Activated CD8-positive, alpha-beta memory T cell treated with anti-CD3 and anti-CD28 coated beads, Interleukin-2, amount 50 U/mL, for 24 hours (primary cell): Measurements from ENCODE around the gene FAM219A.

Source experiments
- DNase-seq: peaks from one replicate; pipeline ENCODE4 v3.0.0-alpha.2; 2020; ENCODE audit errors: extremely low read depth

Gene FAM219A

DNA sequence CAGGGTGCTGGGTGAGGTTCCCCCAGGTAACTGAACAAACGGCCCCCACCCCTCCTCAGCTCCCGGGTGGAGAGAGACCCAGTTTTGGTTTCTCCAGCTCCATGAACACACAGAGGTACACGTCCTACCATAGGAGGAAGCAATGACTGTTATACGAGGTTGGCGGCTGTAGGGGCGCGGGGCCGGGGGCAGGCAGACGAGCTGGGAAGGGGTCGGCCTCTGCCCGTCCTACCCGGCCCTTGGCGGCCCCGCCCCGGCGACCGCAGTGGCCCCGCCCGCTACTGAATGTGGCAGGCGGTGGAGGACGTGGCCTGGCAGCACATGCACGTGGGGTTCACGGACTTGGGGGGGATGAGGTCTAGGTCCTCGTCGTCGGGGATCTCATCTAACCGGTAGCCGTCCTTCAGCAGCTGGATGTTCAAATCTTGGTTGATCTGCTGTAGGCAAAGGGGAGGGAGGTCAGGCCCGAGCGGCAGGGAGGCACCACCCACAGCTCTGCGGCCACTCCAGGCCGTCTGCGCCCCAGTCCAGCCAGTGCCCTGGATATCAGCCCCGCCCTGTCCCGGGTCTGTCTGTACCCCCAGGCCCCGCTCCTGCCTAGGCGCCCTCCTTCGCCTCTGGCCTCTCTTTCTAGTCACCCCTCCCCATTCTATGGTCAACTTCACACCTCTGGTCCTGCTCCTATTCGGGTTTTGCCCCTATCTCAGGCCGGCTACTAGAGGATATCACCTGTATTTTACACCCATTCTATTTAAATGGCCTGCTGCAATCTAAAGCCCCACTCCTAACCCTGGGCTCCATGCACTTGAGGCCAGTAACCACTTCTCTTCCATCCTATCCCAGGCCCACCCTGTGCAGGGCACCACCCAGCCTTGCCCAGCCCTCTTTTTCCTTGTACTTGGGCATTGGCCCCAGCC is 57.4 kb downstream of the FAM219A start:
- no peak for DNase-seq

DNA sequence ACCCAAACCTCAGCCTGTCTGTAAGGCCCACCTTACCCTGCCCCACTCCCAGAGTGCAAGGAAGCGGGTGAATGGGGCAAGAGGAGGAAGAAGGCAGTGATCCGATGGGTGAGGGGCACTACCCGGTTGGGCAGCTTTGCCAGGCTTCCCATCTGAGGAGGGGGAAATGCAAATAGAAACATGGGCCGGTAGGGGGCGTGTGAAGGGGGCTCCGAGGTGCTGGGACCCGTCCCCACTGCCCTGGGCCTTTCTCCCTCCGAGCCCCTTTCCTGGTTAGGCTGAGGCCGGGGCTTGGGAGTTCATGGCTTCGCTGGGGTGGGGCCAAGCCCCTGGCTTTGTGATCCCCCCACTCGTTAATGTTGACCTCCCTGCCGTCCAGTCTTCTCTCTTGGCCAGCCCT is 58.1 kb downstream of the FAM219A start:
- DNase-seq, result no peak

DNA sequence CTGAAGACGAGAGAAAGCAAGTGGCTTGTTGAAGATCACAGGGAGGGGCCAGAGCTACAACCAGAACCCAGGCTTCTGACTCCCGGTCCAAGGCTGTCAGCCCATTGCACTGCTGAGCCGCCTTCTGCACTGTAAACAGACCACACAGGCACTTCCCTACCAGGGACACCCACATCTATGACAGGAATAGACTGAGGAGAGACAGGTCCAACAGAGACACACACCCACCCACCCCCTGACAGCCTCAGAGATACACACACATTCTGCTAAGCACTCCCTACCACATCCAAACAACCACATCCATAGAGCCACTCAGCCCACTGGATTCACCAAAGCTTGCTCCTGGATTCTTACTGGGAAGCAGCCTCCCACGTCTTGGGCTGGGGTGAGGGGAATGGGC is 58.6 kb downstream of the FAM219A start:
- no peak for DNase-seq

DNA sequence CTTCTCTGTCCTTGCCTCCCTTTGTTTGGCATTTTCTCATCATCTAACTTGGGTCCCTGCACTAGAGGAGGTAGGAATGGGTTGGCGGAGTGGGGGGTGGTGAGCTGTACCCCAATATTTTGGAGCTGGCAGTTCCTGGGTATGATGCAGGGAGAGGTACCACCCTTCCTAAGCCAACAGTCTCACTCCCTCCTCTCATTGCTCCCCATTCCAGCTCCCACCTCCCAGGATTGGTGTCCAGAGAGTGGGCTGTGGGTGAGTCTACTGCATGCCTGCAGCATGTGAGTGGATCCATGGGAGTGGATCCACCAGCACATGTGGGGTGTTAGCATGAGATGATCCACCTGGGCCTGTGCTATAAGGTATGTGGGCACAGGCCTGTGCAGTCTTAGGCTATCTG is 59.5 kb downstream of the FAM219A start:
- DNase-seq, result no peak

DNA sequence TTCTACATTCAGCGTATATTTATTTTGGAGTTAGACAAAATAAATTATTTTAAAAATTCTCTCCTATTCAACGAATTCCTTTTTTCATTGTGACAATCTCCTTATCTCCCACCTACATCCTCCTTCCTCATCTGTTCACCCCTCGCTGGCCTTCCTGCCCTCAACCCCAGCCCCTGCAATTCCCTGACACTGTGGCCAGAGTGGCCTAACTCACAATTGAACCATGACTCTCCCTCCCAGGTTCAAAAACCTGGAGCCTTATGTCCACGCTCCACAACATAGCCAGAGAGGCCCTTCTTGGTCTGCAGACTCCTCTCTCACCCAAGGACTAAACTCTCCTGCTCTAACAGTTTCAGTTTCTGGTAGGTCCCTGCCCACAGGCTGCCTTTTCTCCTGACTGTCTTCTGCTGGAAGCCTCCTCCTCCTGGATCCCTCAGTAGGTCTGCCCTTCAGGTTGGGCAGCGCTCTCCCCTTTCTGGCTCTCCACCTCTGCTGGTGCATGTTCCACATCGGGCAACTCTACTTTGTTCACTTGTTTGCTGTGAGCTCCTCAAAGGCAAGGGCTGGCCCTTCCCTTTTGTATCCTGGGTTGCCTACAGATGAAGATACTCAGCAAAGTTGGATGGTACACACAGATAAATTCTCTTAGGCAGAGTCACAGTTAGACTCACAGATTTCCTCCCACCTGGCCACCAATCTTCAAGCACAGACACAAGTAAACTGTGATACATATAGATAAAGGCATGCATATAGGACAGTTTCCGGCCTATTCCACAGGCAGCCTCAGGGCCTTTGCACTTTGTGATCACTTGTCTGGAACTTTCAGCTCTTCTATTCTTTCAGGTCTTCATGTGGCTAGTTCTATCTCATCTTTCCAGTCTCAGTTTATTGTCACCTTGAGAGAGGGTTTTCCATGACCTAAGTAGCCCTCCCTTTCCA is 61.8 kb downstream of the FAM219A start:
- DNase-seq, result no peak

DNA sequence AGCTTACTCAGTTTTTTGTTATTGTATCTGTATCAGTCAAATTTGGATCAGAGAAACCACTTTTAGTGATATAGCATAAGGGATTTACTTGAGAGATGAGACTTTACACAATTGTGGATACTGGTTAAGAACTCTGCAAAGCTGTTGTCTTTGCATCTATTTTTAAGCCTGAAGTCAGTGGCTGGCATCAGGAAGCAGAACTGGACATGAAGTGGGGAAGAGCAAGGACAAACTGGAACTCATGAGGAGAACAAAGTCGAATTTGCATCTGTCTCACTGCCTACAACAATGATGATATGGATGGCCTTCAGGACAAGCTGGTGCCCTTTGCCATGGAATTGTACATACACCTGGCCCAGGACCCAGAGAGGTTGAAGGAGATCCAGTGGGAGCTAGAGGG is 65.9 kb downstream of the FAM219A start:
- DNase-seq, result no peak

DNA sequence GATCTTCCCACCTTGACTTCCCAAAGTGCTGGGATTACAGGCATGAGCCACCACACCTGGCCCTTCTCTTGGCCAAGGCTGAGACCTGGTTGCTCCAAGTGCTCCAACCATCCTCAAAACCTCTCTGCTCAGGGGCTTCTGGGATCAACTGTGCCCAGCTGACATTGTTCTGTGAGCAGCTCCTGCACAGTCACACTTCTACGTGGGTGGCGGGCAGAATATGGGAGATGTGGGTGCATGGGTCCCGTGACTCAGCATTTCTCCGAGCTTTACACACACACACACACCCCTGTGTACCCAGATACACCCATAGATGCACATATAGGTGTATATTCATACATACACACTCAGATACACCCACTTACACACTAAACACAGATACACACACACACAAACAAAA is 71.1 kb downstream of the FAM219A start:
- DNase-seq, result no peak

DNA sequence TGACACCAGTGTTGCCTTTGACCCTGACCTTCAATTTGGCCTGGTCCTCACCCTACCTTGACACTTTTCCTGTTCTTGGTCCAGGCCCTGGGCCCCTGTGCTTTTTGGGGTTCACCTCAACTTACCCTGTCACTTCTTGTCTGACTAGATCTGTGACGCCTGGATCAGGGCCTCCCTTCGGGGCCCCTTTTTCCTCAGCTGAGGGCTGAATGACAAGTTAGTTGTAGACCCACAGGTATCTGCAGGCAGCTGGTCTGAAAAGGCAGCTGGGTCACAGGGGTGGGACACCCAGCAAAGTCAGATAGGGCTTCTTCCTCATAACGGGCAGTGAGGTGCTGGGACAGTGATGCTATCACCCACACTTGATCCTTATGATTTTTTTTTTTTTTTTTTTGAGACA is 71.7 kb downstream of the FAM219A start:
- no peak for DNase-seq

DNA sequence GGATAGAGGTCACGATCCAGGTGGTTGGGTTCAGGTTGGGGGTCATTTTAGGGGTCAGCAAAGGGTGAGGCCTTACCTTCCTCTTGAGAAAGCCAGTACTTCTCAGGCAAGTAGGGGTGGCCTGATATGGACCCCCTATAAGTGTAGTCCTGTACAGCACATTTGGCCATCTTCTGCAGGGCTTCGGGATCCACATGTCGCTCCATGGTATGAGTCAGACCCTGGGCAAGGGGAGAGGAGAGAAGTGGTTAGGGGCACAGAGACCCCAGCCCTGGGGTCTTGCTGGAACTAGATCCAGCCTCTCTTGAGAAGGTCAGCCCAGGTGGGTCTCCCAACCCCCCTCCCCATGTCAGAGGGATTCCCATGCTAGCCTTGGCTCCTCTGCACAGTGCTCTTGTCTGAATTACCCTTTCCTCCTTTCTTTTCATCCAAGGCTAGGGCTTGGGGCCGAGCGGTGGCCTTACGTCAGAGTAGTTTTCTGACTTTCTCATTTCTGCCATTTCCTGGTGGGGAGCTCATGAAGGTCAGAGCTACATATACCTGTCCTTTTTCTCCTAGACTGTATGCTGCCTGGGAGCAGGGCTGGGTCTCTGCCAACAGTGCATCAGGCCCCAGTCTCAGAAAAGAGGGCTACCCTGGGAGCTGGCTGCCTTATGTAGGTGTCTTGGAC is 72.7 kb downstream of the FAM219A start:
- DNase-seq, result no peak

DNA sequence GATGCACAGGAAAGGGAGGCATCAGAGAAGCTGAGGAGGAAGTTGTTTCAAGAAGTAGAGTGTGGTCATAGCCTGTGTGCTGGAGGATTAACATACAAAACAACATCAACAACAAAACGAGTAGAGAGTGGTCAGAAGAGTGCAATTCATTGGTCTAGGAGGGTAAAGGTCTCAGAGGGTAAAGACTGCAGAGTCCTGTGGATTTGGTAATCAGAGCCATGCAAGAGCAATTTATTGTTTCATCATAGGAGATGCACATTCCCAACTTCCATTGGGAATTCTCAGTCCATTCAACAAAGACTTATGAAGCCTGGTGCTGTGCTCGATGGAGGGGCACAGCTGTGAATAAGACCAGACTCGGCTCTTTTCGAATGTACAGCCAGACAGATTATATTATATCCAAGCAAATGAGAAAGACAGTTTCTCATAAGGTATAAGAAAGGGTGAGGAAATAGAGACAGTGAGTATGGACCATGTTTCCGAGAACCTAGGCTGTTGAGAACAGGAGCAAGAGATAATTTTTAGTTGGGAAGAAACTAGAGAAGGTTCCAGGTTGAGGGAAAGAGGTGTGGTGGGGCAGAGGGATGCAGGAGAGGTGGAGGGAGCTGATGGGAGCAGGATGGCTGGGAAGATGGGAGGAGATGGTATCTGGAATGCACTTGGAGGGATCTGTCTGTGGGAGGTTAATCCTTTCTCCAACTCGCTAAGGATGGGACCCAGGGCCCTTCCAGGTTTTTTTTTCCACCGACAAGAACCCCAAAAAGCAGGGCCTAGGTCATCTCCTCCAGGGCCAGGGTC is 73.8 kb downstream of the FAM219A start:
- DNase-seq, result no peak

DNA sequence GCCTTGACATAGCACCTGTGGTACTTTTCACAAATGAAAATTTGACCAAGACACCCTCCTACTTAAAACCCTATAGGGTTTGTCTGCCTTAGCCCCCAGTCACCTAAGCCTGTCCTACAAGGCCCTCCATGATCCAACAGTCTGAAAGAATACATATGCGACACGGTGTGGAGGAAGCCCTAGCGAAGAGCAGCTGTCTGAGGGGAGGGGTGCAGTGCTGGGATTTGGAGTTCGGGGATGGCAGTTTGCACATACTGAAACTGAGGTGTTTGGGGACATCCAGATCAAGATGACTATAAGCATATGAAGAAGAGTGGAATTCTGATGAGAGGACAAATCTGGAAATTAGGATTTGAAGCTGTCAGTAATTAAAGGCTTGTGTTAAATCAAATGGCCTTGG is 74.5 kb downstream of the FAM219A start:
- DNase-seq, result no peak

DNA sequence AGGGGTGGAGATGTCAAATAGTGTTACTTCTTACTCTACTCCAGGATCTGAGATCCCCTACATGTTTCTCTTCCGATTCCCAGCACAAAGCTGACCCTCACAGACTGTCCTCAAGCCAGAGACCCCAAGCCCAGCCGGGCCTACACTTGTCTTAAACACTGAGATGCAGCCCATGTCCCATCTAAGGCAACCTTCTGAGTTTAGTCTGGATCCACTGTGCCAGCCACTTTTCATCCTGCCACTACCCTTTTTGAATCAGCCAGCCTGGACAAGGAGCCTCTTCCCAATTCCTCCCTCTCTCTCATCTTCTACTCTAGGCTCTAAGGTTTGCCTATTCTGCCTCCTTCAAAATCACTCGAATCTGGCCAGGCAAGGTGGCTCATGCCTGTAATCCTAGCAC is 75.5 kb downstream of the FAM219A start:
- no peak for DNase-seq

DNA sequence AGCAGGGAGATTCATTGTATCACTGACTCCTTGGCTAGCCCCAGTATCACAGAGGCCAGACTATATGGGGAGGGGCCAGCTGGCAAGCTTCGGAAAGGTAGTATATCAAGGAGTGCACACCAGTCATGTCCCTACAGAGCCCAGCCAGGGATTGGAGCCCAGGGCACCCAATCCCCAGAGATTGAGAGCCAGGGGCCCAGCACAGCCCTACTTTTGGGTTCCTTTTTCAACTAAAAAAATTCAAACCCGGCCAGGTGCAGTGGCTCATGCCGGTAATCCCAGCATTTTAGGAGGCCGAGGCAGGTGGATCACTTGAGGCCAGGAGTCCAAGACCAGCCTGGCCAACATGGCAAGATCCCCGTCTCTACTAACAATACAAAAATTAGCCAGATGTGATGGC is 76.3 kb downstream of the FAM219A start:
- no peak for DNase-seq

DNA sequence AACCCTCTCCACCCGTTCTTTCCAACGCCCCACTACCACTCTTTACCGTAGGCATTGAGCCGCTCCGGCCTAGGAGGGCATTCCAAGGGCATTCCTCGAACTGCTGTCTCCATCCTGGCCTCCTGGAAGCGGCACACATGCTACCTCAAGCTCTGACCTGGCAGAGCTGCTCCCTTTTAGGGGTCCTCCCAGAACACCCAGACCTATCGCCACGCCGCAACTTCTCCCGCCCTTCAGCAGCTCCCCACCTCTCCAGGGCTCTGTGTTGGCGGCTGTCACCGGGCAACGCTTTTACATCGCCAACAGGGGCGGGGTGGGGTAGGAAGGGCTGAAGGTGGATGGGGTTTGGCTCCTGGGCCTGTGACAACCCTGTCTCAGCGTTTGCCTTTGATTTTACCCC is 77.0 kb downstream of the FAM219A start:
- DNase-seq, result no peak

DNA sequence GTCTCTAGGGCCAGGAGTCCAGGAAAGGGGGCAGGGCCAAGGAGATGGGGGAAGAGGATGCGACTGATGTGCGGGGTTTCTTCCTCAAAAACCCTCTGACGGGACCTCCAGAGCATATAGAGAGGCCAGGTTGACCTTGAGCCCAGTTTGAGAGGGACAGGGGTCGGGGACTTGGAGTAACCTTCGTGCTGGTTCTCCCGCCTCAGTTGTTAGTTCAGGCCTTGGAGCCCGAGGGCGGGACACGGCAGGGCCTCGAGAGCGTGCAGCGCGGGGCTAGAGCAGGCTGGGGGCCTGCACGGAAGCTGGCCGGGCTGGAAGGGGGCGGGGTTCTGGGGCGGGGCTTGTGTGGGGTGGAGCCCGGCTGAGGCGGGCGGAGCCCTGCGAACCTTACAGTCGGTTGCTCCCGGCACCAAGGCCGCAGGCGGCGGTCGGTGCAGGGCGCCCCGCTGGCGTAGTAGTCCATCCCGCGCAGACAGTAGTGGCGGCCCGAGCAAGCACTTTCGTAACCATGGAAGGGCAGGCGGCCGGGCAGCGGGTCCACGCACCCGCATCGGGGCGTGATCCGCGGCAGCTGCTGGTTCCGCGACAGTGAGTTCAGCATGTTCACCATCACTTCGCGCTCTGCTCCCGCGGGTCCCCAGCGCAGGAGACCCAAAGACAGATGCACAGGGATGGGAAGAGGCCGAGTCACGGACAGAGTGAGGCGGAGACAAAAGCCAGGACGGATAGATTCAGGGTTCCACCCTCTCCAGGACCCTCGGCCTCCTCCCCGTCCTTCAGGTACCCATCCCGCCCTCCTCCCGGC is 77.7 kb downstream of the FAM219A start:
- DNase-seq, result peak; percentile 23

DNA sequence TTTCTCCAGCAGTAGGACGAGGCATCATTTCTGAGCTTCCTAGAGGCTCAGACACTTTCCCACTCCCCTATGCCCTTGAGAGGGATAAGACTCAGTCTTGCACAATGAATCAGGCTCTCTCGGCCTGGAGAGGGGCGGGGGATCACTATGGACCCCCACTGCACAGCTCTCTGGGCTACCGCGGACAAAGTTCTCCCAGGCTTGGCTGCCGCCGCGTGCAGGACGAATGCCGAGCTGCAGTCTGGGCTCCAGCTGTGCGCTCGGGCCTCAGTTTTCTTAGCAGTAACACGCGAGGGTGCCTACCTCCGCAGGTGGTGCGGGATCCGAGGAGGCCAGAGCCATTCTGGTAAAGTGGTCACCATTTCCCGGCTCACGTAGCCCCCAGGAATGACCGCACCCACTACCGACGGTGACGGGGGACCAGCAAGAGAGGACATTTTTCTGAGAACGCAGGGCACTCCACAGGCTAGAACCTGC is 78.3 kb downstream of the FAM219A start:
- DNase-seq, result no peak

DNA sequence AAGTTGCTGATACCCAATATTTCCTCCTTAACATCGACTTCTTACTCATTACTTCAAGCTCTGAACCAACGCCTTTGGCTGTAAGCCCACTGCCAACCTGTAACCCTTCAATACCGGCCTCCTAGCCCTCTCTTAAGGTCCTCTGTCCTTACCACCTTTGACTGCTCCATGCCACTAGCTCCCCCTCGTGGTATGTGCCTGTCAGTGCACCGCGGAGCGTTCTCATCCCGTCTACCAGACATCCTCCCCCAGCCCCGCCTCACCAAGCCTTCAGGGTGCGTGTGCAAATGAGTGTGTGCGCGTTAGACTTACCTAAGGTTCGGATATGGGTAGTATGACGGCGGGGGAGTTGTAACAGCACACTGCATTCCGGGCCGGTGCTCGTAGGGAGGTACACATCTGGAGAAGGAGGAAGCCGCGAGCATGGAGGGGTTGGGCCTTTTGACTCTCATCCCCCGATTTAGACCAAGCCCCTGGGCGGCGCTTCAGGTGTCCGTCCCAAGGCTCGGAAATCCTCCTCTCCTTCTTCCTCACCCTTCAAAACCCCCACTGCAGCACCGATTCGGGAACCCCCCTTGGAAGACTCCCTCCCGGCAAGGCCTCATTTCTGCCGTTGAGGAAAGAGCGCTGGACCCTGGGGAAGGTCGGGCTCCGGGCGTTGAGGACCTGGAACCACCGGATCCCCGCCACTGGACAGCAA is 78.9 kb downstream of the FAM219A start:
- DNase-seq, result peak; percentile 80

DNA sequence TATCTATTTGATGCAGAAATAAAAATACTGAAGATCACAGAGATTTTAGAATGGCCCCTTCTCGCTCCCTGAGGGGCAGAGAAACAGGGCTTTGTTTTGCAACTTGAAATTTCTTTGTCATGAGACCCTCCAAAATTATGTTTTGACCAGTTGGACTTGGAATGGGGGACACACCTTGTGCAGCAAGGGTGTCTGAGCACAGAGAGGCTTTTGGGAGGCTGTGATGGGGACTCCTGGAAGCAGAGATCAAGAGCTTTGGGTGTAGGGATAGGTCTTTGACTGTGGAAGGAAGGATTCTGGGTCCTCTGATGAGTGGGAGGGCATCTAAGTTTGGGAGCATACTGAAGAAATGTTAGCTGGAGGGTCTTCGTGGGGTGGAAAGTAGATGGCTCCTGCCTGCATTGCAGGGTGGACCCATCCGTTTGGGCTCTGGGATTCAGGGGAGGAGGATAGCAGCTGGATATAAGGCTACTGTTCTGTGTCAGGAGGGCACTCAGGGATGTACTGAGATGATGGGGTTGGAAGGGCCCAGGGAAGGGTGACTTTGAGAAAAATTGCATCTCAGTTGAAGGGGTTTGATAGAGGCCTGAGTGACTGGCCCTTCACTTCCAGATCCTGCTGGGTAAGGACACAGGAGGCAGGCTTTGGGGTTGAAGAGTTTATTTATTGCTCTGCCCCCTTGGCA is 79.9 kb downstream of the FAM219A start:
- DNase-seq, result no peak

DNA sequence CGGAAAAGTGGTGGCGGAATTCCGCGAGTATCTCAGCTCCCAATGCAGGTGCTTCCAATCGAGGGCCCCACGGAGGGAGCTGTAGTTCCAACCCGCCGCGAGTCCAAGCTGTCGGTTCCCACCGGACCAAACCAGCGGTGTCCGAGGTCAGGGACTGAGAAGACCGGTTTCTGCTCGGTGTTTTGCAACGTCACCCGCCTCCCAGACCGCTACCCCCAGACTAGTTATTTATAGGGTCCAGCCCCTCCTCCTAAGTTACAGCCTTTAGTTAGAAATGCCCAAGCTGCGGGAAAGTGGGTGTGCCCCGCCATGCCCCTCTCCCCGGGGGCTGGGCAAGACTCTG is 81.0 kb downstream of the FAM219A start:
- DNase-seq, result no peak
